HFFc6 (cell line): ENCODE results near the gene DDR2. TPM values are rescaled to one million over a fixed set of nuclear protein-coding genes. Genes with fewer than 3 reads are reported as not detected.

Source experiments
- DNase-seq: peaks from one replicate; pipeline ENCODE4 v3.0.0-alpha.2; 2018
- H3K27ac Mint-ChIP-seq: 2 replicates; pipeline ENCODE4 v1.8.0; 2020; ENCODE audit warnings: mild to moderate bottlenecking, mixed read lengths
- H3K27me3 Mint-ChIP-seq: 2 replicates; pipeline ENCODE4 v1.8.0; 2021; ENCODE audit warnings: mild to moderate bottlenecking, moderate library complexity, mixed read lengths; ENCODE audit not compliant: insufficient read depth
- H3K36me3 Mint-ChIP-seq: 2 replicates; pipeline ENCODE4 v1.8.0; 2021; ENCODE audit warnings: low read depth, mixed read lengths
- H3K4me1 Mint-ChIP-seq: 2 replicates; pipeline ENCODE4 v1.8.0; 2020; ENCODE audit warnings: low read depth, mixed read lengths
- H3K4me3 Mint-ChIP-seq: 2 replicates; pipeline ENCODE4 v1.8.0; 2020; ENCODE audit warnings: mild to moderate bottlenecking, moderate library complexity, mixed read lengths
- H3K9me3 Mint-ChIP-seq: 2 replicates; pipeline ENCODE4 v1.8.0; 2020; ENCODE audit warnings: mild to moderate bottlenecking, mixed read lengths
- CTCF ChIP-seq: fragments of 200-600 bp; sonication (generic); IDR thresholded peaks from 2 replicates; pipeline ENCODE4 v1.5.0; 2021; ENCODE audit warnings: antibody characterized with exemption, mild to moderate bottlenecking
- total RNA-seq, 6 experiments: library from RNA; stranded (reverse); fragmentation: NEBNext Ultra II Directional; extraction: Animal tissue kit (Norgen Biotek cat#: 25700); gene quantifications; 2 replicates in 1 of 6; 3 replicates in 5 of 6; pipeline ENCODE4 v1.2.3, GENCODE V29; 2021

DDR2 gene
- total RNA-seq, 6 experiments from 2014 or later: 154 to 218 (median 187) TPM

- no peak overlapping the region for H3K4me3 Mint-ChIP-seq
- no peaks in the 10 kb centered on the region for H3K9me3 Mint-ChIP-seq
- no peak for DNase-seq
- H3K4me1 Mint-ChIP-seq: peaks cover 71% of the 10 kb centered on the region
- H3K27me3 Mint-ChIP-seq: no peaks in the 10 kb centered on the region; the same call in 1 of the 2 replicates
- H3K36me3 Mint-ChIP-seq: peaks cover 47% of the 10 kb centered on the region
- no peak for TF ChIP-seq CTCF
- H3K27ac Mint-ChIP-seq: no peak overlapping the region
Observed at GRCh38 chr1:162639718-162640117, 7.5 kb downstream of the DDR2 start.

- peaks cover 44% of the 10 kb centered on the region for H3K36me3 Mint-ChIP-seq
- H3K27me3 Mint-ChIP-seq: no peaks in the 10 kb centered on the region
- H3K27ac Mint-ChIP-seq: peak overlapping the region; percentile 1; the same call in 1 of the 2 replicates
- no peak overlapping the region for H3K4me3 Mint-ChIP-seq
- no peak for TF ChIP-seq CTCF
- DNase-seq: no peak
- H3K9me3 Mint-ChIP-seq: no peaks in the 10 kb centered on the region
- peaks cover 70% of the 10 kb centered on the region for H3K4me1 Mint-ChIP-seq
Observed at GRCh38 chr1:162641114-162641513, 8.8 kb downstream of the DDR2 start.

GRCh38 chr1:162644986-162645314 is 12.7 kb downstream of the DDR2 start:
- H3K9me3 Mint-ChIP-seq: no peaks in the 10 kb centered on the region

GRCh38 chr1:162645666-162646065 is 13.4 kb downstream of the DDR2 start:
- Mint-ChIP-seq H3K27ac (peak overlapping the region; percentile 21; the same call in 1 of the 2 replicates), H3K4me3 (no peak overlapping the region), H3K36me3 (peaks cover 58% of the 10 kb centered on the region), H3K4me1 (peaks cover 90% of the 10 kb centered on the region), H3K27me3 (no peaks in the 10 kb centered on the region), H3K9me3 (no peaks in the 10 kb centered on the region)
- DNase-seq: no peak
- no peak for TF ChIP-seq CTCF

More at GRCh38 chr1:162644986-162645314, 12.7 kb downstream of the DDR2 start:
- peaks cover 57% of the 10 kb centered on the region for H3K36me3 Mint-ChIP-seq
- H3K4me1 Mint-ChIP-seq: peaks cover 94% of the 10 kb centered on the region
- H3K27ac Mint-ChIP-seq: peak overlapping the region; percentile 42; the same call in 1 of the 2 replicates
- no peak overlapping the region for H3K4me3 Mint-ChIP-seq
- H3K27me3 Mint-ChIP-seq: no peaks in the 10 kb centered on the region
- DNase-seq: no peak
- no peak for TF ChIP-seq CTCF

GRCh38 chr1:162649583-162649982 is 17.3 kb downstream of the DDR2 start:
- H3K4me3 Mint-ChIP-seq: no peak overlapping the region
- no peaks in the 10 kb centered on the region for H3K9me3 Mint-ChIP-seq
- H3K27me3 Mint-ChIP-seq: no peaks in the 10 kb centered on the region; the same call in 1 of the 2 replicates
- no peak for DNase-seq
- H3K36me3 Mint-ChIP-seq: peaks cover 52% of the 10 kb centered on the region
- TF ChIP-seq CTCF: no peak
- peaks cover 84% of the 10 kb centered on the region for H3K4me1 Mint-ChIP-seq
- H3K27ac Mint-ChIP-seq: peak overlapping the region; percentile 55
